Stimulated activated CD4-positive, alpha-beta T cell treated with anti-CD3 and anti-CD28 coated beads, Interleukin-1b, Interleukin-23, amount 100 ng/mL, for 1 hour (primary cell): ENCODE data around the gene ELP5.

Experiments used
- DNase-seq, 2 donors: peaks; one replicate each; pipeline ENCODE4 v3.0.0-alpha.2; 2020; ENCODE audit warnings: low read depth in 2 of 2

Gene ELP5

GRCh38 chr17:7219229-7219811 lies 32.7 kb upstream of the ELP5 start:
- no peak for DNase-seq

GRCh38 chr17:7219812-7220592 lies 32.0 kb upstream of the ELP5 start, which contains the start of the genes ACADVL and DLG4:
TSS of gene ACADVL (plus strand) at chr17:7219938. CDS start at chr17:7219985, 47 bp downstream.
TSS of gene DLG4 (minus strand) at chr17:7219836.
- no peak for DNase-seq

GRCh38 chr17:7220593-7221277 lies 31.3 kb upstream of the ELP5 start:
- no peak for DNase-seq

- DNase-seq, result no peak
These were observed 30.5 kb upstream of the ELP5 start for GRCh38 chr17:7221278-7222092.

- DNase-seq, result no peak
These were observed 29.7 kb upstream of the ELP5 start for GRCh38 chr17:7222093-7222971.

- DNase-seq, result no peak
These were observed 29.1 kb upstream of the ELP5 start for GRCh38 chr17:7222972-7223292.

- no peak for DNase-seq
These were observed 28.6 kb upstream of the ELP5 start for GRCh38 chr17:7223375-7223774.

GRCh38 chr17:7224110-7224509 lies 27.9 kb upstream of the ELP5 start:
- DNase-seq, result no peak

- DNase-seq, result no peak
These were observed 27.3 kb upstream of the ELP5 start for GRCh38 chr17:7224661-7225111.

- DNase-seq, result no peak
These were observed 26.2 kb upstream of the ELP5 start for GRCh38 chr17:7225711-7226331.

GRCh38 chr17:7226721-7227710 lies 25.0 kb upstream of the ELP5 start:
- DNase-seq, result no peak

GRCh38 chr17:7228920-7229319 lies 23.1 kb upstream of the ELP5 start:
- DNase-seq, result no peak

- no peak for DNase-seq
These were observed 22.5 kb upstream of the ELP5 start for GRCh38 chr17:7229504-7229903.

GRCh38 chr17:7232114-7232513 lies 19.9 kb upstream of the ELP5 start:
- DNase-seq, result no peak

GRCh38 chr17:7233701-7234082 lies 18.3 kb upstream of the ELP5 start:
- DNase-seq, result no peak

GRCh38 chr17:7234083-7234951 lies 17.7 kb upstream of the ELP5 start, which contains the start of gene DVL2:
TSS of gene DVL2 (minus strand) at chr17:7234517. CDS start at chr17:7234262, 255 bp downstream.
- peak; percentile 90 to 92 for DNase-seq

- DNase-seq, result no peak
These were observed 16.0 kb upstream of the ELP5 start for GRCh38 chr17:7235693-7236665.
